Superior temporal gyrus (tissue), 1 donor: ENCODE results near the gene TNFSF8.

Experiments used
- DNase-seq: peaks from one replicate; pipeline ENCODE4 v3.0.0-alpha.2; 2016; ENCODE audit errors: extremely low spot score

Gene TNFSF8

DNA sequence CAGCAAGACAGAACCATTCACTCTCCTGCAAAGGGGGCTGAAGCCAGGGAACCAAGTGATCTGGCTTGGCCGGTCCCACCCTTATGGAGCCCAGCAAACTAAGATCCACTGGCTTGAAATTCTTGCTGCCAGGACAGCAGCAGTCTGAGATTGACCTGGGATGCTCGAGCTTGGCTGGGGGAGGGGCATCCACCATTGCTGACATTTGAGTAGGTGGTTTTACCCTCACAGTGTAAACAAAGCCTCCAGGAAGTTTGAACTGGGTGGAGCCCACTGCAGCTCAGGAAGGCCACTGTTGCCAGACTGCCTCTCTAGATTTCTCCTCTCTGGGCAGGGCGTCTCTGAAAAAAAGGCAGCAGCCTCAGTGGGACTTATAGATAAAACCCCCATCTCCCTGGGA lies 60.5 kb downstream of the TNFSF8 start:
- no peak for DNase-seq

DNA sequence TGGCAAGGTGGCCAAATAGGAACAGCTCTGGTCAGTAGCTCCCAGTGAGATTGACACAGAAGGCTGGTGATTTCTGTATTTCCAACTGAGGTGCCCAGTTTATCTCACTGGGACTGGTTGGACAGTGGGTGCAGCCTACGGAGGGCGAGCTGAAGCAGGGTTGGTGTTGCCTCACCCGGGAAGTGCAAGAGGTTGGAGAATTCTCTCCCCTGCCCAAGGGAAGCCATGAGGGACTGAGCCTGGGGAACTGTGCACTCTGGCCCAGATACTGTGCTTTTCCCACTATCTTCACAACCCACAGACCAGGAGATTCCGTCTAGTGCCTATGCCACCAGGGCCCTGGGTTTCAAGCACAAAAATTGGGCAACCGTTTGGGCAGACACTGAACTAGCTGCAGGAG lies 61.0 kb downstream of the TNFSF8 start:
- no peak for DNase-seq

DNA sequence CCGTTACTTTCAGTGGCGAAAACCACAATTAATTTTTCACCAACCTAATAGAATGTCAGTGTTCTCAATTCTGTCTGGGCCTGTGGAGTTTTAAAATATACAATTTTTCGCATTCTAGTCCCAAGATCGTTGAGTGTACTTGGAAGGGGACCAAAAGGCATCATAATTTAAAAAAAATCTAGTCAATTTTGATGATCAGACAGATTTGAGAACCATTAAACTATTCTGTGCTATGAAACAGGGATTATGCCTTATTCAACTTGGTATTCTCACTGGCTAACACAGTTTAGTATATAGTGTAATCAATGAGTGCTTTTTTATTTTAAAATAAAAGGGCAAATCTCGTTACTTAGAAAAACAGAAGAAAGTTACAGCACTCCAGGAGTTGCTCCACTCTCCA lies 63.1 kb downstream of the TNFSF8 start:
- DNase-seq: no peak

DNA sequence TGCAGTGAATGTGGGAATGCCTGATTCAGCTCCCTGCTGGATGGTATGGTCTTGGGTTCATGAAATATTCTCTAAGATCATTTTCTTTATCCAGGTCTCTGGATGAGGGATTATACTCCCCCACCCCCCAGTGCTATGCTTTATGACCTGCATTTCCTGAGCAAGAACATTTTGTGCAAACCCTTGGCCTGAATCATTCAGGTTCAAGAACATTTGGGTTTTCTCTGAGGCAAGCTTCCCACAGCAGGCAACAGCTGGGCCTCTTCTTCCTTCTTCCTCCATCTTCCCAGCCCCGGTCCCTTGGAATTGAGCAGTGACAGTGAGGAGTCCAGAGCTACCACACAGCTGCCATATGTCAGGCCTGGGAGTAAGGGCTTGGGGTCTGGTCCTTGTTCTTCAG lies 65.9 kb downstream of the TNFSF8 start:
- DNase-seq: no peak

DNA sequence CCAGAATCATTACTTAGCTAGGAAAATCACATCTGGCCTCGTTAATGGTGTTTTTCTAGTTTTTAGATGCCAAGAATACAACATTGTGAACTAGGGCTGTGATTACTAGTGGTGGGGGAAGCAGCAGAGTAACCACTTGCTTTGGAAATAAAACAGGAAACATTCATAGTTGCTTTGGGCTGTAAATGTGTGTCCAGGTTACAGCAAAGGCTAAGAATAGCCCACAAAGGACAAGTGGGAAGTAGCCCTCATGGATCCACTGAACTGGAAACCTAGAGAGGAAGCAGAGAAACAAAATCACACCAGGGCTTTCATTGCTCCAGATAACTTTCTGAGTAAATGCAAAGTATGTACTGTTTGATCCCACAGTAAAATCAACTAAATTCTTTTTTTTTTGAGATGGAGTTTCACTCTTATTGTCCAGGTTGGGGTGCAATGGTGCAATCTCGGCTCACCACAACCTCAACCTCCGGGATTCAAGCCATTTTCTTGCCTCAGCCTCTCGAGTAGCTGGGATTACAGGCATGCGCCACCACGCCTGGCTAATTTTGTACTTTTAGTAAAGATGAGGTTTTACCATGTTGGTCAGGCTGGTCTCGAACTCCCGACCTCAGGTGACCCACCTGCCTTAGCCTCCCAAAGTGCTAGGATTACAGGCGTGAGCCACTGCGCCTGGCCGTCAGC lies 68.3 kb downstream of the TNFSF8 start:
- DNase-seq: no peak

DNA sequence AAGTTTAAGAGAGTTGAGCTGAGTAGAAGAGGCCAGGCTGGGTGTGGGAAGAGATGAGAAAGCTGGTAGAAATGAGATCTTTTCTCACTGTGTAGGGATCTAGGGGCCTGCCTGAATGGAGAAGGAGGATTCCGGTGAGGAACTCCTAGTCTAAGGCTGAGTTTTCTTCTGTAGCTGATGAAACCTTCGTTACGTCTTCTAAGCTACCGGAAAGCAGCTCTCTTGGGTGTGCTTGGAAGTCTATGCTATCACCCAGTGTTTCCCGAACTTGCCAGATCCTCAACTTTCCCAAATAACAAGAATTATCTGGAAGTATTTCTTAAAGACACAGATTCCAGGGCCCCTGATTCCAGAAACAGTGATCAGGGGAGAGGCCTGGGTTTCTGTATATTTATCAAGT lies 69.1 kb downstream of the TNFSF8 start:
- DNase-seq: no peak

DNA sequence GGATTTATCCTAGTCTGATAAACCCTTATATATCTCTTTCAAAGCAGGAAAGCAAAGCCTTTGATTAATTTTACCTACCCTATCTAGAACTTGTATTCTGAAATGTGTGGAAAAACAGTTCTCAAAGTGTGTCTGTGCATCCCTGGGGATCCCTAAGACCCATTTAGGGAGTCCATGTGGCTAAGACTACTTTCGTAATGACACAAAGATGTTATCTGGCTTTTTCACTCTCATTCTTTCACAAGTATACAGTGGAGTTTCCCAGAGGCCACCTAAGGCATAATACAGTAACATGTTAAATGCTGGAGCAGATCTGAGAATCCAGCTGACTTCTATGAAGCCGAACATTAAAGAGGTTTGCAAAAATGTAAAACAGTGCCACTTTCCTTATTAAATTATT lies 70.2 kb downstream of the TNFSF8 start:
- no peak for DNase-seq

DNA sequence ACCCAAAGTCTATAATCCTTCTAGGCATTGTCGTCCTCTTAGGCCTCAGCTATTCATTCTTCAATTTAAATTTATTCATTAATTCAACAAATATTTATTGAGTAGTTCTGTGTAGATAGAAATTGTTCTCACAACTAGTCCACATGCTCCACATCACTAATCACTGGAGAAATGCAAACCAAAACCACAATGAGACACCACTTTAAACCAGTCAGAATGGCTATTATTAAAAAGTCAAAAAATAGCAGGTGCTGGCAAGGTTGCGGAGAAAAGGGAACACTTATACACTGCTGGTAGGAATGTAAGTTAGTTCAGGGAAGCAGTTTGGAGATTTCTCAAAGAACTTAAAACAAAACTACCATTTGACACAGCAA lies 73.5 kb downstream of the TNFSF8 start:
- no peak for DNase-seq

DNA sequence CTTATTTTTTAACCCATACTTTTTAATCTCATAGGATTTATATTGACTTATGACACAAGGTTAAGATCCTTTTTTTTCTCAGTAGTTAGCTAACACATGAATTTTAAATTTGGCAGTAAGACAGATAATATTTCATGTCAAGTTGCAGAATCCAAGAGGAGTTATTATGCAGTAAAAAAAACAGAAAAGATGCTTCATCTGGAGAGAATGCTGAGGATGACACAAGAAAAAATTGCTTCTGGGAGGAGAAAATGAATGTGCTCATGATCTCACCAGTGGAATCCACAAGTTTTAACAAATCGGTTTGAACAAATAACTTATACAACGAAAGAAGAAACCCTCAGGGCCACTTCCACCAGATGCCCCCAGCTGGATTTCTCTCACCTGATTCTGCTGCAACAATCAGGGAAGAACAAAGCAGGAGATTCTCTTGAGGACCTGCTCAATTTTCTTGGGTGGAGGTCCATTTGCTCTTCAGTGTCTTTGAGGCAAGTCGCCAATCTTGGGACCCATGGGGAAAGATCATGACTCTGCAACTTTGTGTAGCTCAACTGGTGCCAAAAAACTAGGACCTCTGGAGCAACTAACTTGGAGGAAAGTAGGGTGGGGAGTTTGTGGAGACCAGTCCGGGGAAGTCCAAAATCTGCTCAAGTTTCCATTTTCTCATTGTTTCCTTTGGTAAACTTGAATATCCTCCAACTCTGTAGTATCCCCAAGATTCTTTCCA lies 74.0 kb downstream of the TNFSF8 start:
- no peak for DNase-seq

DNA sequence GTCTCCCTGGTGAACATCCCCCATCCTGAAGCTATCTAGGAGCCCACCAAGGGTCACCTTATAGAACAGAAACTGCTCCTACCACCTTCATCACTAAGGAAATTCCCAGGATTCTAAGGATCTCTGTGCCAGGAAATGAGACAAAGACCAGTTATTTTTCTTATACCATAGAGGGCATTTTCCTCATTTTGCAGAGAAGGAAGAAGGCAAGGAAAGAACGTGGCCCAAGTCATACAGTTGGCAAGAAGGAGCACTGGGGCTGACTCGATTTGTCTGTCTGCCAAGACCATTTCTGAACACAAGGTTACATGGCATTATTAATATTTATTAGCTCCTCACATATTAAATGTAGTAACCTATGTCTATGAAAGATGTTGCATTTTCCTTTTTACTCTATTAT lies 74.9 kb downstream of the TNFSF8 start:
- no peak for DNase-seq

DNA sequence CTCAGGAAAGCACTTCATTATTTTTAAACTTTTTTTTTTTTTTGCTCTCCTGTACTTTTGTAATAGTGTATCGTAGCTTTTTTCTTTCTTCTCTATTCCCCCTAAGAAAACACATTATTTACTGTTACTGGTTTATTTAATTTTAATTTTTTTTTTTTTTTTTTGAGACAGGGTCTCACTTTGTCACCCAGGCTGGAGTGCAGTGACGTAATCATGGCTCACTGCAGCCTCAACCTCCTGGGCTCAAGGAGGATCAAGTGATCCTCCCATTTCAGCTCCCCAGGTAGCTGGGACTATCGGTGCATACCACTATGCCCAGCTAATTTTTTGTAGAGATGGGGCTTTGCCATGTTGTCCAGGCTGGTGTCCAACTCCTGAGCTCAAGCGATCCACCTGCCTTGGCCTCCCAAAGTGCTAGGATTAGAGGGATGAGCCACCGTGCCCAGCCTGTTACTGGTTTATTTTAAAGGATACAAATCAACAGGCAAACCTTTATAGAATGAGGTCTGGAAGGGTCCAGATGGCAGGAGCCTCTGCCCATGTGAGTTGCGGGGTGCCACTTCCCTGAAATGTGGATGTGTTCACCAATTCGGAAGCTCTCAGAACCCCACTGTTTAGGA lies 75.5 kb downstream of the TNFSF8 start:
- no peak for DNase-seq

DNA sequence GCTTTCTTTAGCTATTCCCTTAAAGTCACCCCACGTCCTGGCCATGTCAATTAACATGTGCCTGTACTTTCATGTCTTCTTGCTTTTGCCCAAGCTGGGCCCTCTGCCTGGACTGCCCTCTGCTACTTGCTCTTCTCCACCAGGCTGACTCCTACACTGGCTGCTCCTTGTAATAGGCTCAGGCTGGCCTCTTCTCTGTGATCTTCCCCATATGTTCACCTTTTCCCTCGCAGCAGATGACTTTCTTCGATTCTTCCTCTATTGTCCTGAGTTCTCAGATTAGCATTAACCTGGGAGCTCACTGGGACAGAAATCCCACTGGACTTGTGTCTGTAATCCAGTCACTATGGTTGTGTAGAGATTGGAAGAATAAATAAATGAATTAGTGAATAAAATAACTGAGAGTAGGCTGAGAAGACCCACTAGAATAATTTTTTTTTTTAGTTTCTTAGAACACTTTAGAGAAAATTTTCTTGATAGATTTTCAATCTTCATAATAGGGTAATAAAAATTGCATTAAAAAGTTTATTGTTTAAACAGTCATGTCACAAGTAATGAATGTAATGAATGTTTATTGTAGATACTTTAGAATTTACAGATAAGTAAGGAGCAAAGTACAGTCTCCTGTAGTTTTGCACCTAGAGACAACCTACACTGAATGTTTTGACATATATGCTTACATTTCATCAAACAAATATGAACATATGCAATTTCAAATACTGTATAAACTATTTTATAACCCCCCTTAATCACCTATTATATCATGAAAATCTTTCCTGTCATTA lies 77.1 kb downstream of the TNFSF8 start:
- no peak for DNase-seq

DNA sequence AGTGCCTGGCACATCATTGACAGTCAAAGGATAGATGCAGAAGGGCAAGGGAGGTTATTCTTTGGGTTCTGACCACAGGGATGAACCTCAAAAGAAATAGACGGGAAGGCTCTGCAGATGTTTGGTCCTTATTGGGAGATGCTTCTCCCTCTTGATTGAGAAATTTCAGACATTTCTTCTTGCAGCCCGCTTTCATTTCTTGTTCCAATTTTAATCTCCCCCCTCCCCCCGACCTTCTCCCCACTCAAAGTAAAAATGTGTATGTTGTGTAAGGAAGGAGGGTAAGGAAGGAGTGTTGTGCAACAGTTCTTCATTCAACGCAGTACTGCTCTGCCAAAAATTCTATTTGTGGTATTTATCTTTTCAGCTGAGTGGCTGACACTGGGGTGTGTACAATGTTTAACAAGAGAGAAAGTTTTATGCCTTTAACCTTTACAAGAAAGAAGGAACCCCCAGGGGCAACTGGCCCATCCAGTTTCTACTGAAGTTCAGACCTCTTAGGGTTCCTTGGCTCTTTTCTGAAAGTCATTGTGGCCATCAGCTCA lies 78.3 kb downstream of the TNFSF8 start:
- DNase-seq: no peak

DNA sequence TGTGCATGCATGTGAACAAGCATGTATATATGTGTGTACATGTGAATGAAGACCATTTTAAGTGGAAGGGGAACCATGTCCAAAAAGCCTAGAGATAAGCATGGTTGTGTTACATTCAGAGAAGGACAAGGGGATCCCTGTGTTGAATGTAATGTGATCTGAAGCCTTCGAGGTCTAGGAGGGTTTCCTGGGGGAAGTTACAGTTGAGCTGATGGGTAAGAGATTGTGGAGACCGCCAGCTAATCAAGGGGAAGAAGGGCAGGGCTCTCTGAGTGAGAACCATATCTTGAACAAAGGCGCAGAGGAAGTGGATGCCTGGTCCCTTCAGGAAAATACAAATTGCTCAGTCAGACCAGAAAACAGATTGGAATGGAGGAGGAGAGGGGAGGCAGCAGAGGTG lies 79.1 kb downstream of the TNFSF8 start:
- no peak for DNase-seq
